Erythroblast (primary cell): ENCODE data around the gene ZNF248.

Experiments
- GATA1 ChIP-seq: IDR thresholded peaks from 2 replicates; pipeline ENCODE4 v1.6.1; 2011; ENCODE audit warnings: low read depth, mild to moderate bottlenecking, control low read depth, low read length, moderate library complexity
- POLR2A ChIP-seq: IDR thresholded peaks from 2 replicates; pipeline ENCODE4 v1.6.1; 2011; ENCODE audit warnings: mild to moderate bottlenecking, low read length

DNA sequence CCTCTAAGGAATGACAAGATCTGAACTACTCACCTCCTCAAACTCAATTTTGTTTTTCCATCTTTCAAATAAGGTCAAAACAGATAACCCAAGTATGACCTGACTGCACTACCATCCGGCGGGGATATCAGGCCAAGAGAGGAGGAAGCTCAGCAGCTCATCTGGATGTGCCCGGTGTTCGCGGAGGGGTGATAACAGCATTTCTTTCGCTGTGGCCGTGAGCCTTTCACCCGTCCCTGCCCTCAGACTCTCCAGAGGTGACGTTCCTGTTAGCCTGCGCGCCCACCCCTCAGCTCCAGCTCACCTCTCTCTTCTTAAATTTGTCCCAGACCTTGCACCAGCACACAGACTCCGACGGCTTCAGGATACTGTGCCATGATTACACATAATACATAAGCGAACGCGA lies 526 bp downstream of the ZNF248 start:
- TF ChIP-seq POLR2A (no peak), GATA1 (no peak)
